NCI-H446 (cell line): ENCODE data around the gene HTR3C.

Source experiments
- DNase-seq, 2 experiments: peaks; one replicate each; lab custom pipeline; 2025; lab: John Stamatoyannopoulos, UW

The HTR3C gene

GRCh38 chr3:184092199-184092598 lies 39.4 kb downstream of the HTR3C start:
- DNase-seq: no peak

DNA sequence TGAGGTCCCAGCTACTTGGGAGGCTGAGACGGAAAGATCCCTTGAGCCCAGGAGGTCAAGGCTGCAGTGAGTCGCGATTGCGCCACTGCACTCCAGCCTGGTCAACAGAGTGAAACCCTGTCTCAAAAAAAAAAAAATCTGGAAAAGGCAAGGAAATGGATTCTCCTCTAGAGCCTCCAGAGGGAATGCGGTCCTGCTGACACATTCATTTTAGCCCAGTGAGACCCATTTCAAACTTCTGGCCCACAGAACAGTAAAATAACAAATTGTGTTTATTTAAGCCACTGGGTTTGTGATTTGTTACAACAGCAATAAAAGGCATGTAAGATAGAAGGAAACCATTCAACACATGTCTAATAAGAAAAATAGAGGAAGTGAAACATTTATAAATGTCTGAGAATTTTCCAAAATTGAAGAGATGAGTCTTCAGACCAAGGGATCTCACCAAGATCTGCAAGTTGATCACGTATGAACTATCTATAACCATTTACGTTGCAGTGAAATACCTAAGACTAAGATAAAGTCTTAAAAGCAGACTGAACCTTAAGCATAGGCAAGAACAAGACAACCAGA lies 44.0 kb downstream of the HTR3C start, which contains the start of gene HTR3E:
Gene HTR3E (plus strand): TSS at position 254 of the 573 bp plus-strand sequence. CDS start 466 bp downstream, outside the sequence.
- no peak for DNase-seq

DNA sequence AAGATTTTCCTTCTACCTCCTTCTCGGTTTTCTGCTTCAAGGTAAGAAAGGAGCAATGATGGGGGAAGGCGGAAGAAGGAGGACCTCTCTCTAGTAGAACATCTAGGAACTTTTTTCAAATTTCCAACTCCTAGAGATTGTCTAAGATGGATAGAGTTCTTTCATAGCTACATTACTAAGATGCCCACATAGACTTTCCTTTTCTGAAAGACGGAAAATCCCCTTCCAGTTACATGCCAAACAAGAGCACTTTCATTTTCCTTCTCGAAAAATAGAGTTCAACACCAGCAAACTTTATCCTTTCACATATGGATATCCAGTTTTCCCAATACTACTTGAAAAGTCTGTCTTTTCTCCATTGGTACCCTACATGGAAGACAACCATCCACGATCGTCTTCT lies 44.7 kb downstream of the HTR3C start:
- no peak for DNase-seq

DNA sequence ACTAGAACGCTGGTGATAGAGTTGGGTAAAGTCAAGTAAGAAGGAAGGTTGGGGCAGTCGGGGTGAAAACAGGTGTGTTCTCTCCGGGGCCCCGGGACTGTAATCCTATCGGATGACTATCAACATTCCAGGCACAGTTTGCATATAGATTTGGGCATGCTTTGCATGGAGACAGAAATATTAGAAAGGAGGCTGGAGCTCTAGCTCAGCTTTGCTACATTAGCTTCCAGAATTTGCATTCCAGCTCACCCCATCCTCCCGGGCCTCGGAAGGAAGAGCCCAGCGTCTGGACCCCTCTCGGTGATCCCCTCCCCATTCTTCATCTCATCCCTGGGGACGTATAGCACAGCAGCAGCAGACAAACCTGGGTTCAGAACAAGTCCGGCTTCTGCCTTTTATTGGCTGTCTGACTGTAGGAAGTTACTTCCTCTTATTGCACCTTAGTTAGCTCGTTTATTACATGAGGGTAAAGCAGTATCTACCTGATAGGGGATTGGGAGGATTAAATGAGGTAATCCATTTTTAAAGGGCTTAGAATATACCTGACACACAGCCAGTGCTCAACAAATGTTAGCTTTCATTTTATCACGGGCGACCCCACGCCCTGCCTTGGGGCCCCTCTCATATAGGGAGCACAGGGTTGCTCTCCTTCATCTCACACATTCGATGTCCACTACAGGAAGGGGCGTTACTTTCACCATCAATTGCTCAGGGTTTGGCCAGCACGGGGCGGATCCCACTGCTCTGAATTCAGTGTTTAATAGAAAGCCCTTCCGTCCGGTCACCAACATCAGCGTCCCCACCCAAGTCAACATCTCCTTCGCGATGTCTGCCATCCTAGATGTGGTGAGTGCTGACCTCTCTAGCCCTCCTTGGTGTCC lies 47.2 kb downstream of the HTR3C start:
- no peak for DNase-seq
